ENCODE results near the gene CGRRF1.

DNA sequence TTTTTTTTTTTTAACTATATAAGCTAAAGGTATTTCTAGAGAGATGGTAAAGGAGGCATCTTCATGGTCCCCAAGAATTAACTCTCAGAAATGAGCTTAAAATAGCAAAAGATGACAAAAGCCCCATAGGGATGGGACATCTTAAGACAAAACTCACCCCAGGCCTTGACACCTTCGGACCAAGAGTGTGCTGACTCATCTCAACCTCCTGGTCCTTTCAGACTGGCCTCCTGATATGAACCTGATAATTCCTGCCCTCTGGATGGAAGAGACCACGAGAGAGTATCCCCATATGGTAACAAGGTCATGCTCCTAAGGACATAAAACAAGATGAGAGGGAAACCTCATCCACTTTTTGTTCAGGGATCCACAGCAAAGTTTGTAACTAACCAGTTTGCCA is 12.5 kb upstream of the CGRRF1 start:
- TF ChIP-seq CTCF (IDR thresholded peaks at IDR 0.05; ENCODE audit: low read depth, low read length, poor library complexity, severe bottlenecking) (no peak), EZH2phosphoT487 (IDR thresholded peaks at IDR 0.05; ENCODE audit: borderline replicate concordance, low read length) (no peak)
